SK-N-SH (cell line): ENCODE results near the gene MIS18A. TPM values are rescaled to one million over a fixed set of nuclear protein-coding genes. Genes with fewer than 3 reads are reported as not detected.

Source experiments
- CTCF ChIA-PET: fragments of 300-600, 350-600 bp; formaldehyde crosslinking; extraction: SDS; loops from one replicate; lab custom pipeline; 2021; lab: Yijun Ruan, JAX
- POLR2A ChIA-PET: fragments of 350-600 bp; sonication (Branson Sonifier 250); formaldehyde crosslinking; extraction: SDS; loops from one replicate; lab custom pipeline; 2020; ENCODE audit warnings: antibody characterized with exemption, inconsistent platforms; lab: Yijun Ruan, JAX
- DNase-seq: peaks from one replicate; pipeline ENCODE4 v3.0.0; 2012
- H2AFZ ChIP-seq: fragments of 200-600 bp; sonication (generic); 2 replicates; pipeline ENCODE4 v1.8.1; 2016; ENCODE audit warnings: antibody characterized with exemption, mild to moderate bottlenecking, low read depth
- H3F3A ChIP-seq: fragments of 200-600 bp; sonication (generic); replicated peaks from 2 replicates; pipeline ENCODE3; 2016; ENCODE audit warnings: antibody characterized with exemption, mild to moderate bottlenecking; ENCODE audit not compliant: insufficient read depth
- H3K27ac ChIP-seq, 2 experiments: fragments of 200-500 bp in 1 of 2; fragments of 200-600 bp in 1 of 2; sonication (Bioruptor generic) in 1 of 2; sonication (generic), shearing (Covaris generic) in 1 of 2; 2 replicates each; pipeline versions ENCODE4 v1.5.1 to v1.6.1; 2014 to 2016; ENCODE audit warnings: low read depth in 2 of 2, inconsistent platforms in 1 of 2, low read length in 1 of 2, mild to moderate bottlenecking in 1 of 2, mixed read lengths in 1 of 2
- H3K27me3 ChIP-seq: fragments of 200-600 bp; sonication (generic), shearing (Covaris generic); 2 replicates; pipeline ENCODE4 v1.6.1; 2016; ENCODE audit warnings: mixed run types; ENCODE audit not compliant: insufficient read depth
- H3K36me3 ChIP-seq, 2 experiments: fragments of 200-500 bp in 1 of 2; fragments of 200-600 bp in 1 of 2; sonication (Bioruptor generic) in 1 of 2; sonication (generic) in 1 of 2; replicated peaks in 1 of 2; 2 replicates each; pipeline versions ENCODE3 to v1.5.1; 2014 to 2016; ENCODE audit warnings: low read length in 1 of 2, mild to moderate bottlenecking in 1 of 2; ENCODE audit not compliant: insufficient read depth in 2 of 2, control insufficient read depth in 1 of 2
- H3K4me1 ChIP-seq, 2 experiments: fragments of 200-500 bp in 1 of 2; fragments of 200-600 bp in 1 of 2; sonication (Bioruptor generic) in 1 of 2; sonication (generic), shearing (Covaris generic) in 1 of 2; 2 replicates each; pipeline versions ENCODE4 v1.5.1 to v1.6.1; 2014 to 2016; ENCODE audit warnings: low read depth in 1 of 2, low read length in 1 of 2, mixed run types in 1 of 2; ENCODE audit not compliant: insufficient read depth in 2 of 2, control insufficient read depth in 1 of 2
- H3K4me2 ChIP-seq: fragments of 200-600 bp; sonication (generic), shearing (Covaris generic); 2 replicates; pipeline ENCODE4 v1.6.1; 2017; ENCODE audit warnings: mixed run types
- H3K4me3 ChIP-seq, 2 experiments: fragments of 200-500 bp in 1 of 2; fragments of 200-600 bp in 1 of 2; sonication (Bioruptor generic) in 1 of 2; sonication (generic), shearing (Covaris generic) in 1 of 2; 2 replicates each; pipeline versions ENCODE4 v1.5.1 to v1.8.1; 2014 to 2016; ENCODE audit warnings: low read depth in 2 of 2, inconsistent platforms in 1 of 2, low read length in 1 of 2, mild to moderate bottlenecking in 1 of 2, mixed read lengths in 1 of 2, moderate library complexity in 1 of 2
- H3K79me2 ChIP-seq: fragments of 200-600 bp; sonication (generic); 2 replicates; pipeline ENCODE4 v1.8.1; 2017; ENCODE audit warnings: mild to moderate bottlenecking; ENCODE audit not compliant: insufficient read depth
- H3K9ac ChIP-seq: fragments of 200-600 bp; sonication (generic); 2 replicates; pipeline ENCODE4 v1.6.1; 2017; ENCODE audit warnings: mixed run types
- H3K9me2 ChIP-seq: fragments of 200-600 bp; sonication (generic); 2 replicates; pipeline ENCODE4 v1.6.1; 2017; ENCODE audit warnings: mixed run types
- H3K9me3 ChIP-seq: fragments of 200-600 bp; sonication (generic); 2 replicates; pipeline ENCODE4 v1.6.1; 2017; ENCODE audit warnings: mixed run types, mild to moderate bottlenecking, moderate library complexity
- H4K20me1 ChIP-seq: fragments of 200-600 bp; sonication (generic); 2 replicates; pipeline ENCODE4 v1.6.1; 2017; ENCODE audit warnings: mild to moderate bottlenecking, mixed run types; ENCODE audit not compliant: insufficient read depth
- CHD2 ChIP-seq: fragments of 150-350 bp; IDR thresholded peaks from 2 replicates; pipeline ENCODE4 v1.6.1; 2018; ENCODE audit warnings: low read length; ENCODE audit not compliant: partially characterized antibody
- EZH2phosphoT487 ChIP-seq: fragments of 200-600 bp; sonication (generic); IDR thresholded peaks from 2 replicates; pipeline ENCODE4 v1.6.1; 2017; ENCODE audit warnings: low read depth, mixed run types, mild to moderate bottlenecking, antibody characterized with exemption, moderate library complexity, borderline replicate concordance
- FOSL2 ChIP-seq: IDR thresholded peaks from 2 replicates; pipeline ENCODE4 v1.4.0; 2012; ENCODE audit warnings: low read depth, mild to moderate bottlenecking, moderate library complexity, borderline replicate concordance
- FOXM1 ChIP-seq: IDR thresholded peaks from 2 replicates; pipeline ENCODE4 v1.4.0; 2012; ENCODE audit warnings: low read depth, mild to moderate bottlenecking
- MEF2A ChIP-seq: IDR thresholded peaks from 2 replicates; pipeline ENCODE4 v1.4.0; 2012; ENCODE audit warnings: low read depth, borderline replicate concordance
- NFIC ChIP-seq: IDR thresholded peaks from 2 replicates; pipeline ENCODE4 v1.4.0; 2012; ENCODE audit warnings: borderline replicate concordance
- PBX3 ChIP-seq: IDR thresholded peaks from 2 replicates; pipeline ENCODE4; 2012
- POLR2AphosphoS5 ChIP-seq: IDR thresholded peaks from 2 replicates; pipeline ENCODE4 v1.6.1; 2012; ENCODE audit warnings: low read depth, low read length
- RAD21 ChIP-seq: IDR thresholded peaks from 2 replicates; pipeline ENCODE4 v1.6.1; 2012; ENCODE audit warnings: mild to moderate bottlenecking, low read length
- RFX5 ChIP-seq: IDR thresholded peaks from 2 replicates; pipeline ENCODE4 v1.6.1; 2012; ENCODE audit warnings: mild to moderate bottlenecking, improper control_type of control experiment, low read length
- SMC3 ChIP-seq: IDR thresholded peaks from 2 replicates; pipeline ENCODE4 v1.6.1; 2012; ENCODE audit warnings: low read depth, low read length, improper control_type of control experiment
- ZBTB33 ChIP-seq: IDR thresholded peaks from 2 replicates; pipeline ENCODE4 v1.4.0; 2012; ENCODE audit warnings: low read depth, borderline replicate concordance
- WGBS: methylation state at CpG from one replicate; pipeline ENCODE4 v1.1.6; 2017; ENCODE audit warnings: low lambda C conversion rate; 5-methylcytosine and 5-hydroxymethylcytosine counted together
- polyA plus RNA-seq, 3 experiments: library from polyadenylated mRNA; depleted of rRNA; stranded (reverse); fragments of >200 nt; gene quantifications; 2 replicates each; pipeline ENCODE4 v1.2.3, GENCODE V29; 2012
- TF ChIP-seq, protein P1 (sequence below): fragments of 150-350 bp; IDR thresholded peaks from 2 replicates; pipeline ENCODE4 v1.6.1; 2017; ENCODE audit warnings: antibody characterized with exemption, low read length, low read depth, borderline replicate concordance
- TF ChIP-seq, protein P2 (sequence below): IDR thresholded peaks from 2 replicates; pipeline ENCODE4 v1.4.0; 2012; ENCODE audit warnings: low read depth

The MIS18A gene
- polyA plus RNA-seq, 1 of the 3 experiments (the other 2 are of a cell fraction) = 14.2 TPM

DNA sequence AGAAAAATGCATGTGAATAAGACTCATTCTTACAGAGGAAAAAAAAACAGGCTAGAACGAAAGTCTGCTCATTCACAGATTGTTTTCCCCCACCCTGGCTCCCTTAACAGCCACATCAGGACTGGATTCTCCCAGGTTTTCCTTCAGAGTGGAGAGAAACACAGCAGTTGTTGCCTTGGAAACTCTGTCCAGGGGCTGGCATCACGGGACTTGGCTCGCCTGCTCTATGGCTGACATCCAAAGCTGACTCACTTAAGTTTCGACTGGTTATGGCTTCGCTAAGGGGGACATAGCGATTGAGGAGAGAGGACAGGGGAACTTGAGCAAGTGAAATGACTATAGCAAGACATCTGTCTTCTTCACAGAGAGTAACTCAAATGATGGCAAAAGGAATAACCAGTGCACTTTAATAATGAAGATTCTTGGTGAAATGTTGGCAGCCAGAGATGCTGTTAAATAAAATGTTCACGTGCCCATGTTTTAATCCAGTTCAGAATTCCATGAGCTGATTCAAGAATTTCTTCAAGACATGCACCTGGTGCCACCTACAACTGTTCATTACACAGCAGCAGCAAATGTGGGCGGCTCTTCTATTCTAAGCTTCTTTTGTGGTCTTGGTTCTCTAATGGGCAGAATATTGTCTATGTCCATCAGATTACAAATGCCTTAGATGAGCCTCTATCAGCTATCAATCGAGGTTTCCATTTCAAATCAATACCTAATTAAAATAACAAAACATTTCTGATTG, 21.8 kb downstream of the MIS18A start (continued):
- TF ChIP-seq EZH2phosphoT487 = no peak
- TF ChIP-seq FOSL2 = peak; percentile 63
- TF ChIP-seq RFX5 = no peak; the same call in 1 of the 2 replicates
- TF ChIP-seq CHD2 = peak; percentile 43
- no peak for TF ChIP-seq POLR2AphosphoS5
- TF ChIP-seq, protein P1, sequence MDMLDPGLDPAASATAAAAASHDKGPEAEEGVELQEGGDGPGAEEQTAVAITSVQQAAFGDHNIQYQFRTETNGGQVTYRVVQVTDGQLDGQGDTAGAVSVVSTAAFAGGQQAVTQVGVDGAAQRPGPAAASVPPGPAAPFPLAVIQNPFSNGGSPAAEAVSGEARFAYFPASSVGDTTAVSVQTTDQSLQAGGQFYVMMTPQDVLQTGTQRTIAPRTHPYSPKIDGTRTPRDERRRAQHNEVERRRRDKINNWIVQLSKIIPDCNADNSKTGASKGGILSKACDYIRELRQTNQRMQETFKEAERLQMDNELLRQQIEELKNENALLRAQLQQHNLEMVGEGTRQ = no peak
- TF ChIP-seq MEF2A = no peak
- TF ChIP-seq, protein P2, sequence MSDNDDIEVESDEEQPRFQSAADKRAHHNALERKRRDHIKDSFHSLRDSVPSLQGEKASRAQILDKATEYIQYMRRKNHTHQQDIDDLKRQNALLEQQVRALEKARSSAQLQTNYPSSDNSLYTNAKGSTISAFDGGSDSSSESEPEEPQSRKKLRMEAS = no peak
- TF ChIP-seq NFIC = peak; percentile 94
- peak; percentile 53 for TF ChIP-seq RAD21
- TF ChIP-seq PBX3 = no peak
- no peak for TF ChIP-seq ZBTB33

- Histone ChIP-seq H3K4me2 (peak overlapping the region; percentile 49; the same call in 1 of the 2 replicates), H3K79me2 (no peaks in the 10 kb centered on the region), H3K36me3 (no peaks in the 10 kb centered on the region), H3K4me3 (no peak overlapping the region), H3F3A (peaks cover 23% of the 10 kb centered on the region), H3K27ac (peak overlapping the region; percentile 79 to 92), H3K27me3 (no peaks in the 10 kb centered on the region), H3K9me3 (no peaks in the 10 kb centered on the region), H3K4me1 (peaks cover 14 to 32% of the 10 kb centered on the region in 2 experiments), H3K9ac (peak overlapping the region; percentile 55; the same call in 1 of the 2 replicates), H4K20me1 (no peaks in the 10 kb centered on the region), H3K9me2 (no peaks in the 10 kb centered on the region), H2AFZ (peak overlapping the region; percentile 37; the same call in 1 of the 2 replicates)
- ChIA-PET POLR2A (interaction anchor here (2.6 kb wide), 1 partner anchor 383 kb away, joined by 8 read pairs; the partner anchor contains the start of gene HUNK), CTCF (interaction anchor here (0.9 to 4.9 kb wide), 9 partner anchors 114 to 475 kb away, joined by 3 to 92 read pairs (median 8); partner anchors contain the start of gene HUNK)
- no peak for DNase-seq
- TF ChIP-seq FOSL2 (no peak), FOXM1 (no peak), POLR2AphosphoS5 (no peak), PBX3 (no peak), SMC3 (no peak)
- TF ChIP-seq, protein P2 = no peak
- 85% methylated on average over 12 of the region's 12 CpGs for WGBS
Measured at GRCh38 chr21:32256251-32256650, 22.6 kb downstream of the MIS18A start.
